ENCODE data around the gene ZBTB7C.

The ZBTB7C gene

DNA sequence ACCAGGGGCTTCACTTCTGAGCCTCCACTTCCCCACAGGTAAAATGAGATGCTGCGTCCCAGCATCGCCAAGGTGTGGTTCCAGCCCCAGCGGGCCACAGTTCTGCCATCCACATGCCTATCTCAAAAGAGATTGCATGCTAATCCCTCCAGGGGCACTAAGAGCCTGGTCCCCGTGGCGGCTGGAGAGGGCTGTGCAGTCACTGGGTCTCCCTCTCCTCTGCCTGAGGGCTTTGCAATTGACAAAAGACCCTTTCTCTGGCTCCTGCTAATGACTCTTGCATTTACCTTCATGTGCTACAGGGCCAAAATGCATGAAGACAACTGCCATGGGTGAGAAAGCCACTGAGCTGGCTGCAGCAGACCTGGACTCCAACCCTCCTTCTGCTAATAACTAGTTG is 18.5 kb downstream of the ZBTB7C start:
- DNase-seq (ENCODE audit: low spot score) = no peak

DNA sequence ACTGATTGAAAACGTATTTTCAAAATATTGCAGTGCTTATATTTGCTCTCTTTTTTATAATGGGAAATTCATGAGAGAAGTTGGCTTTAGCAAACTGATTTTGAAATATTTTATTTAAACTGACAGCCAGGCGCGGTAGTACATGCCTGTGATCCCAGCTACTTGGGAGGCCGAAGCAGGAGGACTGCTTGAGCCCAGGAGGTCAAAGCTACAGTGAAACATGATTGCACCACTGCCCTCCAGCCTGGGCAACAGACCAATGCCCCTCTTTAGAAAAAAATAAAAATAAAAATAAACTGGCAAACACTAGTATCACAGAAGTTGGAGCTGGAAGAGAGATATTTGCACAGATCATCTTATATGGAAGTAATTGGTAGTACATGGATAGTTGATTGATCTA is 20.7 kb downstream of the ZBTB7C start:
- DNase-seq (ENCODE audit: low spot score) = no peak

DNA sequence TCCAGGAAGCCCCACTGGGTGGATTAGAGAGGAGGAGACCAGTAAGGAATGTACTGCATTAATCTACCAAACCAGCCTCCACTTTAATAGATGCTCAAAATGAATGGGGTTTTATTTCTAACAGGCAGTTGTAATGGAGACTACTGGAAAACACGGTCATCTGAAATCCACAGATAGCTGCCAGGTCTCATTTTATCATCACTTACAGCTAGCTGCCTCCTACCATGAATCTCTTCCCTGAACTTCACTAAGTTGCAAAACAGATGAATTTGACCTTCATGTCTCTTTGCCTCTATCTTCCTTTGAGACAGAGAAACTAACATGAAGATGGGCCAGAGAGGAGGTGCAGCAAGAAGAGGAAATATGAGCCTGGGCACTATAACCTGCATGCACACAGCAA is 21.9 kb downstream of the ZBTB7C start:
- DNase-seq (ENCODE audit: low spot score) = no peak

DNA sequence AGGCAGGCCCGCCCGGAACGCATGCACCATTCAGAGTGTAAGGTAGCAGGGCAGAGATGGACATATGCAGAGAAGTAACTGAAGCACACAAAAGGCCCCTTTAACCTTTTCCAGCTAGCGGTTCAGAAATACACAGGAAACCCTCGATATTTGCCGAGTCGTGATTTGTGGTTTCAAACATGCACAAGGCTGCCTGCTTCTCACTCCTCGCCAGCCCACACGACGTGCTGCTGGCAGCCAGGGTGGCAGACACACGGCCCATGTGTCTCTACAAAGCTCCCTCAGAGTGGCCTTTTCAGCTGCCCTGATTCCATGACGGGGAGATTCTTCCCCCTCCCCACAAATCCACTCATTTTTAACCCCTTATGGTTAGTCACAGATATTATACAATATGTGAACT is 23.6 kb downstream of the ZBTB7C start:
- DNase-seq (ENCODE audit: low spot score) = peak; percentile 29

DNA sequence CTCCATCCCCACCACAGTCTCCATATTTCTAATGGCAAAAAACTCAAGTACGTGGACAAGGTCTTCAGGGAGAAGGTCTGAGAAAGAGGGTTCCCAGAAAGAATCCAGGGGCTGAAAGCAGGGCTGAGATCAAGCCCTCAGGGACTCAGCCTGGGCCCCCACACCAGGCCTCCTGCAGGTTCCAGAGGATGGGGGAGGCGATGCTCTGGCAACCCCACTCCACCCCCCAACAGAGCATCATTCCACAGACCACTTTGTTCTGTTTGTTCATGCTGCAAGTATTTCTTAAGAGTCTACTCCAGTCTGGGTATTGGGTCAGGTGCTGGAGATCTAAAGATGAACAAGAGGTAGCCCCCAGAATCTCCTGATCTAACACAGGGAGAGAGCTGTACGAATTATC is 32.2 kb downstream of the ZBTB7C start:
- DNase-seq (ENCODE audit: low spot score) = no peak

DNA sequence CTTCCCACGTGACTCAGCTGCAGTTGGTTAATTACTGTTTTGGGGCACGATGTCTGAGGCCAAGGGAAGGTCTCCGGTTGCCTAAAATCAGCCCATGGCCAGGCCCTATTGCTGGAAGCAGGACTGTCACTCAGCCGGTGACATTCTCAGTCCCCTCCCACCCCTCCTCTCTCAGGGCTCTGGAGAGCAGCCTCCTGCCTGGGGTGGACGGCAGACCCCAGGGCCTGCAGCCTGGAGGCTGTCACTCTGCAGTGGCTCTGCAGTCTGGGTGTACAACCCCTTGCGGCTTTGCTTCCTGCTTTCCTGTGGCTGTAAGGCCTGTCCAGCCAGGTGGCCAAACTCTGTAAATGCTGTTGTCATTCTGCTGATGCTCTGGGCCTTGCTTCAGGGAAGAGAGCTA is 32.8 kb downstream of the ZBTB7C start:
- DNase-seq (ENCODE audit: low spot score) = no peak

DNA sequence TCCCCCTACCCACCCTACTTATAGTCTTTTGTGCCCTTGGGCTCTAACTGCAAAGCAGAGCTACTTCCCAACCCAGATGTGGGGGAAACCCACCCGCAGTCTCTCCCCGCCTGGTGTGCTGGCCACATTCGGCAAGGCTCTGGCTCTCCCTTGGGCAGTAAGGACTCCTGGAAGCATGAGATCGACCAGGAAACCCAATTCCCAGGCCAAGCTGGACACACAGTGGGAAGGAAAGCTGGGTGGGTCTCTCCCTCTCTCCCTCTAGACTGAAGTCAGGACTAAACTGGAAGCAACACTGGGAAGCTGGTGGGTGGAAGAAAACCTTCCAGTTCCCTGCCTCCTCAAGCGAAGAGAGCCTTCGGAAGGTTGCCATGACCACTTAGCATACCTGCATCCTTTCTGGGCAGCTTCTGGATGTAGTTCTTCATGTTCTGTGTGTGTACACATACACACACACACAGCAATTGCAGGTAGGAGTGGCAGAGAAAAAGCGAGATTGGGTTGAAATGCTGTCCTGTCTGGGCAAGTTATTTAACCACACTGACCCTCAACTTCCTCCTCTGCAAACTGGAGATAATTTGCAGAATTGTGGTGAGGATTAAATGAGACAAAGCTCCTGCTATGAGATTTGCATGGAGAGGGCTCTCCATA is 33.9 kb downstream of the ZBTB7C start:
- no peak for DNase-seq (ENCODE audit: low spot score)

DNA sequence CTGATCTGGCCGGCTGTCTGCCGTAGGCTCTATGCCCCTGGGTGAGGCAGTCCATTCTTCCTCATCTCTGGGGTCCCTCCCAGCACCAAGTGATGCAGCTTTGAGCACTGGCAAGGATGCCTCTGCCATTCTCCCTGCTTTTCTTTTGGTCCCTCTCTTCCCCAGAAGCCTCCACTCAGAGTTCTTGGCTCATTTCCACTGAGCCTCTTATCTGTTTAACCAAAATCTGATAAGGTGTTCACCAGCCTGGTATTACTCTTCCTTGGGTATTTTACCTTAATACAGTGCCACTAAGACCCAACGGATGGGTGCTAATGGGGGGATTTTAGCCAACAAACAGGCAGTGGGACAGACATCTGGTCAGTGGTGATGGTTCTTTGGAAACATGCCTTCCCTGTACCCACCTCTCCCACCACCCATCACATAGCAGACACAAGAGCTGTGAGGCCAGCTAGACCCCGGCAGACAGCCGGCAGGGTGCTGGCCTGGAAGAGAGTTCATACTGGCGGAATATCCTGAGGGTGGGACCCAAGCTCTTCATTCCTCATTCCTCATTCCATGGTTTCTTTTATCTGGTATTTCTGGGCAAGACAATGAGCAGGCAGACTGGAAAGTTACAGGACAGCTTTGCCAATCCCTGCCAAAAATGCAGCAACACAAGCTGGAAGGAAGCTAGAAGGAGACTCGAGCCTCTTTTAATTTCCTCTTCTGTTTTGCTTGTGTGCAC is 34.6 kb downstream of the ZBTB7C start:
- peak; percentile 15 for DNase-seq (ENCODE audit: low spot score)

DNA sequence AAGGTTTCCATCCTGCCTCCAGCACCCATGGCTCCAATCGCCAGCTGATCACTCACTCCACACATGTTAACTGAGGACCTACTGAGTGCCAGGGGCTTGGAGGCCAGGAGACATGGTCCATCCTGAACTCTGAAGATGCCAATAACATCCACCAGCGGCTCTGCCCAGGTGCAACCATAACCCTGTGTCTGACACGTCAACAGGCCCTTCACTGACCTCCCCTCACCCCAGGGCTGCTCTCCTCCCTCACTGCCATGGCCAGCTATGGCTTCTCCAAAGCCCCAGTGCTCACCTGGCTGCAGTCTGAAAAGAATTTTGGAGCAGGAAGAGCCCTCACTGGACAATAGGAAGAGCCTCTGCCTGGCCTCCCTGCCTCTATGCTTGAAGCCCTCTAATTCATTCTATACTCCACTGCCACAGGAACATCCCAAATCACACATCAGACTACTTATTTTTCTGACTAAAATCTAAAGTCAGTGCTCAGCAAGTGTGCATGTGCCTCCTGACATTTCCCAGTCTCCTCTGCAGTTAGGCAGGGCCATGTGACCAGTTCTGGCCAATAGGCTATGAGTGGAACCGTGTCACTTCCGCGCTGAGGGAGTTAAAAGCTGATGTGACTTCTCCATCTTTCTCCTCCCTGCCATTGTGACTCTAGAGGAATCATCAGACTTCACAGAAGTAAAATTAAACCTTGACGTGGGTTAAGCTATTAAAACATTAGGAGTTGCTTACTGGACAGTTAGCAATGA is 37.2 kb downstream of the ZBTB7C start:
- DNase-seq (ENCODE audit: low spot score) = no peak

DNA sequence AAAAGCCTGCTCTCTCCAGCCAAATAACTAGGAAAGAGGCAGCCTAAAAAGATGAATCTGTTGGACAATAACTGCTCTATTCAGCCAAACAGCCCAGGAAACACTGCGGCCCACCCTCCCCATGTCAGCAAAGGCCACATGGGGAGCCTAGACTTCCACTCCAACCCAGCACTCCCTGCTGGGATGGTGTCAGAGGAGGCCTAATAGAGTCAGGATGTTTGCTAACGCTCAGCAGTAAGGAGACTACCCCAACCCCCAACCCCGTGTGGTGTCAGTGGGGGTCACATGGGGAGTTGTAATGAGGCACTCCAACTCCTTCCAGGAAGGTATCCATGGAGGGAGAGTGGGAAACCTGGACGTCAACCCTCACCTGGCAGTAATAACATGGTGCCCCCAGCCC is 41.6 kb downstream of the ZBTB7C start:
- DNase-seq (ENCODE audit: low spot score) = no peak

DNA sequence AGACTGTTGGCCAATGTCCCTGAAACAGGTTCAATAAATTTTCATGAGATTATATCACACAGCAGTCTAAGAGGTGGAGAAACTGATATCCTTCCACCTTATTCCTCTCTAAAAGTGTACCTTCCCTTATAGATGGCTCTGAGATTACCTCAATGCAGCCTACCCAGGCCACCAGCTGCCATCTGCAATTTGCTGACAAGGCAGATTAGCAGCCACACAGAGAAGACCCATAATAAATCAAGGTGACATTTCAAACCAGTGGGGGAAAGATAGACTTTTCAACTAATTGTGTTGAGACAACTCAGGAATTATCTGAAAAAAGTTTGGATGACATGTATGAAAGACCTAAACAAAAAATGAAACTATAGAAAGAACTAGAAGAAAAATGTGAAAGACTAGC is 43.2 kb downstream of the ZBTB7C start:
- DNase-seq (ENCODE audit: low spot score) = no peak

DNA sequence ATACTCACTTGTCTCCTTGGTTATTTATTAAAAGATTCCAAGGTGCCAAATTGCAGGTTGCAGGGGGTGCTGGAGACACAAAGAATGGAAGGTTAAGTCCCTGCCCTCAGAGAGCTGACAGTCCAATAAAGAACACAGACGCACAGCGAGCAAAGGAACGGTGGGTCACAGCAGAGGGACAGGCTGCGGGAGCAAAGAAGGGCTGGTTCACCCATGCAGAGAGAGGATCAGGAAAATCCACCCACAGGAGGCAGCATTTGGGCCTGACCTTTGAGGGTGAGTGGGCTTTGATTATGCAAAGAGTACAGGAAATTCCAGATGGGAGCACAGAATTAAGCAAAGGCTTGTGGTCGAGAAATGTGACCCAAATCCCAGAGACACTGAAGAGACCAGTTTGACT is 45.0 kb downstream of the ZBTB7C start:
- DNase-seq (ENCODE audit: low spot score) = no peak

DNA sequence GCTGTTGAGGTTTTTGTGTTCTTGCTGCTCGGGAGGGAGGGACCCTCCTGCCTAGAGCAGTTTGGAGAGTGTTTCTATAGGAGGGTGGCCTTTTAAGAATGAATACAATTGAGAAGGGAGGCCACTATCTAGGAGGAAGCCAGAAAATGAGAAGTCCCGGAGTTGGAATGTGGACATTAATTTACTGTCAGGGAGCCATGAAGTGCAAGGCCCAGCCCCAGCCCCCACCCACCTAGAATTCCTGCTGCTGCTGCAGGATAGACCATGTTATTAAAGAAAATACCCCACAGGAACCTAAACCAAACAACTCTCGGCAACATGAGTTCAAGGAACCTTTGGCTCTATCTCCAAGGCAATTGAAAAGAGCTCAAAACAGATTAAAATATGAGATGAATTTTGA is 46.0 kb downstream of the ZBTB7C start:
- no peak for DNase-seq (ENCODE audit: low spot score)

DNA sequence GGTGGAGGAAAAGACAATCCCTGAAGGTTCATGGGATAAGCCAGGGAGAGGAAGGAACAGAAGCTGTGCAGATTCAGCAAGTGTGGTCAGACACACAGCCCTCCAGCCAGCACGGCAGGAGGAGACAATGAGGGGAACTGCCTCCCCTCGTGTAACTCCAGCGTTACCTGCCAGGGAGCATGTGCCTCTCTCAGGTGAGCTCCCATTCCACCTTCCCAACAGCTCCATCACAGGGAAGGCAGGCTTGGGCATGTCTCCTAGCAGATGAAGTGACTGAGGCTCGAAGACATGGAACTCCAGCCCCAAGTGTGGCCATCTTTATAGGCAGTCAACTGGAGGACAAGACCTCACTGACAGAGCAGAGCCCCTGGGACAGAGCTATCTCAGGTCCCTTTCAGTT is 47.4 kb downstream of the ZBTB7C start:
- no peak for DNase-seq (ENCODE audit: low spot score)

DNA sequence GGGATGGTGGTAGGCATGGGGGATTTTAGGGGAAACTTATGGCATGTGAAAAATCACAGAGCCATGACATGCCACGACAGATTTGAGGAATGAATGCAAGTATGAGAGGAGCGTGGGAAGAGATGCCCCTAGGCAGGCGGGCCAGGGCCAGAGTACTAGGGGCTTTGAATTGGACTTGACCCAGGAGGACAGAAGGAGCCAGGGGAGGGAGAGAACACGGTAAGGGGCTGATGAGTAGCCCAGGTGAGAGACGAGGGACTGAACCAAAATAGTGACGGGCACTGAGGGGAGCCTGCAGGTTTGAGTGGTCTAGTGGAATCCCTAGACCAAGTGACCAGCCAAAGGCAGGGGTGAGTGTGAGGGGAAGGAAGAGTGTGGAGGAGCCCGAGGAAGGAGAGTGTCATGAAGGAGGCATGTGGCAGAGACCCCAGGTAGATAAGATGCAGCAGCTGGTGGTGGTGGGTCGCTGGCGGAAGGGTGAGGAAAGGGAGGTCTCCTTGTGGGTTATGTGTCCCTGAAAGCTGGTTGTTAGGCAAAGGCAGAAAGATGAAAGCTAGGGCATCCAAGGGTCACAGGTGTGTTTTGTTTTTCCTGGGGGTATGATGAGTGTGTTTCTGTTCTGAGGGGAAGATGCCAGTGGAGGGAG is 48.7 kb downstream of the ZBTB7C start:
- DNase-seq (ENCODE audit: low spot score) = no peak

DNA sequence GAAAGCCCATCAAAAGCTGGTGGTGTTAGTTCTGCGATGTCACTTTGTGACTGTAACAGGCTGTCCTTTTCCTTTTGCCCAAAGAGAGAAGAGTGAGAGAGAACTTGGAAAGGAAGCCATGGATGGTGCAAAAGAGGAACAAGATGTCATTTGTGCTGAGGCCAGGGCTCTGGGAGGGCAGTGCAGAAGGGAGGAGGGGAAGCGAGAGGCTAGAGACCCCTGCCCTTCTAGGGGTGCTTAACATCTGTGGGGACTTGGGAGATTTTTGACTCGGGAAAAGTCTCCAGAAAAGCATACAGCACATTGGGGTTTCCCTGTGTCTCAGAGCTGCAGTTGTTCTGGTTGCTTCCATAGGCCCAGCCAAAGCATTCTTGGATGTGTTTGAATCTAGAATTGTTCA is 49.6 kb downstream of the ZBTB7C start:
- DNase-seq (ENCODE audit: low spot score) = no peak

DNA sequence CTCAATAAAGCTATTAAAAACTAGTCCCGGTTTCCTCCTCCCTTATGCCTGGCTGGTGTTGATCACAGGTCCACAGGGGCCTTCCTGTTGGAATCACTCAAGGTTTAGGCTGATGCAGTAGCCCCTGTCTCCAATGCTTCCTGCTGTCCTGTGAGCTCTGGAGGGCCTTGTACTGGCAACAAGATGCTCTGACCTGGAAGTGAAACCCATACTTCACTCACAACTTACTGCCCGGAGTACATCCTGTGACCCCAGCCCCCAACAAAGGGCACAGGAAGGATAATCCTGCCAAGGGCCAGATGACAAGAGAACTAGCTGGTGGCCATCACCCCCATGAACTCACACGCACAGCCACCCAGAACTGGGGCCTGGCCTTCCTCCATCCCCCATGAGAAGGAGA is 50.3 kb downstream of the ZBTB7C start:
- no peak for DNase-seq (ENCODE audit: low spot score)

DNA sequence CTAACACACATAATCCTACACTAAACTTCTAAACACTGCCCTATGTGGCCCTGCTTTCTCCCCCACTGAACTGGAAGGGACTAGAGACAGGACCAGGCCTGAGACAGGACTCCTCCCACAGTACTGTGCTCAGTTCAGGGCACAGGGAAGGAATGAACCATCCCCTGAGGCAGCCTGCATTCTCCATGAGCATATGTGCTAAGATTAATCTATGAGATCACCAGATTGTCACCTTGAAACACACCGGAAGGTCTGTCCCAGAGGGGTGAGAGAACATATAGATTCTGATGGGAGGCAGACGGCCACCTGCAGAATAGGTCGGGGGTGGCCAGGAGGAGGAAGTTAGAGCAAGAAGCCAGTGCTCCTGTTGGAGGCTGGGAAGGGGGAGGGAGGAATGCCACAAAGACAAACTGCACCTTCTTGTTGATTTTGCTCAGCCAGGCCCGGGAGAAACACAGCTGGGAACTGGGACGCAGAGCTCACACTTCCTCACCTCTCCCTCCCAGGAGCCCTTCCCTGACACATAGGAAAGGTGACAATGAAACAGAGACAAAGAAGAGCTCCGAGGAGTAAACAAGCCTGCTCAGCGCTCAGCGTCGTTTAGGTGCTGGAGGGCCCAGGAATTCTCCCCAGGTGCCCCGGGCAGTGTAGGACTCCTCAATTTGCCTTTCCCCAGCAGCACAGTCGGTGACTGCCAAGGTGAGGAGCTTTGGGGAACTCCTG is 52.1 kb downstream of the ZBTB7C start:
- no peak for DNase-seq (ENCODE audit: low spot score)

DNA sequence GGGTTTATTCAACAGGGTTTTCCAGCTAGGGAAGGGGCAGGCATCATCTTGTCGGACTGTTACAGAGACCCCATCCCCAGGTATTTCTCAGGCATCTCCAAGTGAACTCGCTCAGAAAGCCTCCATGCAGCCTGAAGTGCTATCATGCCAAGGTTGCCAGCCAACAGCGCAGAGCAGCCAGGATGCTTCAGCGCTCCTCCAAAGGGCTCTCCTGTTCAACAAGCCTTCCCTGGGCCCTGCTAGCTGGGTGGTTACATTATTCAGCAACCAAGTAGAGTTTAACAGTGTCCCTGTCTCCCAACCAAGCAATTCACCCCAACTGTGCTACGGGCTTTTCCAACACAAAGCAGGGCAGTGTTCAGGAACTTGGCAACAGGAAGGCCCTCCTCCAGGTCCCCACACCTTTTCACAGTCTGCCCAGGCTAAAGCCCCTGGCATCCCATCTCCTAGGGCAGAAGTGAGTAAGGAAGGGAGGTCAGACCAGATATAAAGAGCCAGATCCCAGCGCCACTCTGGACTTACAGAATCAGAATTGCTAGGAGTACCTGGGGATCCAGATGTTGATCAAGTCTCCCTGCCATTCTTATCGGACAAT is 52.9 kb downstream of the ZBTB7C start:
- no peak for DNase-seq (ENCODE audit: low spot score)

DNA sequence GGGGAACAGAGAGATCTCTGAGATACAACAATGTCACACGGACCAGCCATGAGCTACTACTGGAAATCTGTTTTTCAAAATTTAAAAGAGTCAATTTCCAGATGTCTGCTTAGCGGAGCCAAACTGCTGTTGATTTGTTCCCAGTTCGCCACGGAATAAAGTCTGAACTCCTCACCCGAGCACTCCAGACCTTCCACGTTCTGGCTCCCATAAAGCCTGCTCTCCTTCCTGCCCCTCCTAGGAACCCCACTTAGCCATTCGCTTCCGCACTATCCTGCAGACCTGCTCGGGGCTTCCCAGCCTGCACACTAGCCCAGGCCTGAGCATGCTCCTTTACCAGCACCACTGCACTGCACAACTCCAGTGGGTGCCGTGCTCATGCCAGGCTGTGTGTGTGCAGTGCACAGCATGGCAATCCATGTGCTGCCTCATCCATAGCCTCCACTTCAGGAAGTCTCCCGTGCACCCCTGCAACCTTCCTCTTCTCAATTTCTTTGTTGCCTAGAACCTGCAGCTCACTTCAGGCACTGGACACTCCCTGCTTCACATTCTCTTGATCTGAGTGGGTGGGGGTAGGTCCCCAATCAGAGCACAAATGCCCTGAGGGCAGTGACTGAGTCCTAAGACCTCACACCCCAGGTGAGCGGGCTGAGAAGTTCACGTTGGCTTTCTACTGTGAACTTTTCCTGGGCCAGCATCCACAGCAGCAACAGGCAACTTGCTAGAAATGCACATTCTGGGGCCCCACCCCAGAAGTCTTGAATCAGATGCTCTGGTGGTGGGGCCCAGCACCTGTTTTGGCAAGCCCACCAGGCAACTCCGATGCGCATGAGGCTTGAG is 53.7 kb downstream of the ZBTB7C start:
- DNase-seq (ENCODE audit: low spot score) = no peak

DNA sequence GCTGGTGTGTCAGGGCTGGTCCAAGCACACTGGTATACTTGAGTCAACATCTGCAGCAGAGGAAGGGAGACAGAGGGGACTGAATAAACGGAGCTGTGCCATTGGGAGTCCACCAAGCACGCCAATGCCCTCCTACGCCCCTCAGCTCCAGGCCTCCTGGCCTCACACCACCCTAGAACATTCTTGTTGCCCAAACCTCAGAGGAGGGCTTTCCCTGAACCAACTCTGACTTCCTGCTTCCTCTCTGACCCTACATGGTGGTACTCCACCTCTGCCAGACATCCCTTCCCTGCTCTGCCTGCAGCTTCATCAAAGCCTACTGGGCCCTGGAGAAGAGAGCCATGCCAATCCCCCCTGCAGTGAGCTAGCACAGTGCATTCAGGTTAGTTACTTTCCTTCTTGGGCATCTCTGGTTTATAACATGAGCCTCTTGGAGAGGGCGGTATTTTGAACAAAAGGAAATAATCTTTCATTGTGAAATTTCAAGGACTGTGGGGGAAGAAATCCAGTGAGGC is 54.4 kb downstream of the ZBTB7C start:
- no peak for DNase-seq (ENCODE audit: low spot score)

All from Ammon's horn (tissue), 1 donor.